ENCODE data around the gene SGSM1. TPM values are rescaled to one million over a fixed set of nuclear protein-coding genes. Genes with fewer than 3 reads are reported as not detected.

Gene SGSM1
- total and polyA plus RNA-seq, 9 of the 15 experiments (the other 6 are each of a cell fraction or from before 2014, with no cell fraction given): not detected

DNA sequence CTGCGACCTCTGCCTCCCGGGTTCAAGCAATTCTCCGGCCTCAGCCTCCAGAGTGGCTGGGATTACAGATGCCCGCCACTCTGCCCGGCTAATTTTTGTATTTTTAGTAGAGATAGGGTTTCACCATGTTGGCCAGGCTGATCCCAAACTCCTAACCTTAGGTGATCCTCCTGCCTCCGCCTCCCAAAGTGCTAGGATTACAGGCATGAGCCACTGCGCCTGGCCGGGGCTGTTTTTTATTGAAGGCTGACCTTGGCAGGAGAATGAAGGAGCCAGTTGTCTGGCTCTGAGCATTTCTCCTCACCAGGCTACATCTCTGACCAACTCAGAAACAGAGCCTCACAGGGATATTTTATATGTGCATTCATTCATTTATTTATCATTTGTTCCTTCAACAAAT is 148.8 kb downstream of the SGSM1 start (continued):
- TF ChIP-seq, protein P1, sequence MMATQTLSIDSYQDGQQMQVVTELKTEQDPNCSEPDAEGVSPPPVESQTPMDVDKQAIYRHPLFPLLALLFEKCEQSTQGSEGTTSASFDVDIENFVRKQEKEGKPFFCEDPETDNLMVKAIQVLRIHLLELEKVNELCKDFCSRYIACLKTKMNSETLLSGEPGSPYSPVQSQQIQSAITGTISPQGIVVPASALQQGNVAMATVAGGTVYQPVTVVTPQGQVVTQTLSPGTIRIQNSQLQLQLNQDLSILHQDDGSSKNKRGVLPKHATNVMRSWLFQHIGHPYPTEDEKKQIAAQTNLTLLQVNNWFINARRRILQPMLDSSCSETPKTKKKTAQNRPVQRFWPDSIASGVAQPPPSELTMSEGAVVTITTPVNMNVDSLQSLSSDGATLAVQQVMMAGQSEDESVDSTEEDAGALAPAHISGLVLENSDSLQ (IDR thresholded peaks at IDR 0.05): no peak
- TF ChIP-seq, protein P2, sequence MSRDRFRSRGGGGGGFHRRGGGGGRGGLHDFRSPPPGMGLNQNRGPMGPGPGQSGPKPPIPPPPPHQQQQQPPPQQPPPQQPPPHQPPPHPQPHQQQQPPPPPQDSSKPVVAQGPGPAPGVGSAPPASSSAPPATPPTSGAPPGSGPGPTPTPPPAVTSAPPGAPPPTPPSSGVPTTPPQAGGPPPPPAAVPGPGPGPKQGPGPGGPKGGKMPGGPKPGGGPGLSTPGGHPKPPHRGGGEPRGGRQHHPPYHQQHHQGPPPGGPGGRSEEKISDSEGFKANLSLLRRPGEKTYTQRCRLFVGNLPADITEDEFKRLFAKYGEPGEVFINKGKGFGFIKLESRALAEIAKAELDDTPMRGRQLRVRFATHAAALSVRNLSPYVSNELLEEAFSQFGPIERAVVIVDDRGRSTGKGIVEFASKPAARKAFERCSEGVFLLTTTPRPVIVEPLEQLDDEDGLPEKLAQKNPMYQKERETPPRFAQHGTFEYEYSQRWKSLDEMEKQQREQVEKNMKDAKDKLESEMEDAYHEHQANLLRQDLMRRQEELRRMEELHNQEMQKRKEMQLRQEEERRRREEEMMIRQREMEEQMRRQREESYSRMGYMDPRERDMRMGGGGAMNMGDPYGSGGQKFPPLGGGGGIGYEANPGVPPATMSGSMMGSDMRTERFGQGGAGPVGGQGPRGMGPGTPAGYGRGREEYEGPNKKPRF (IDR thresholded peaks at IDR 0.05; ENCODE audit: low read depth, low read length): no peak
- no peak for TF ChIP-seq TAF7 (tag; IDR thresholded peaks at IDR 0.05)
- TF ChIP-seq NCOA6 (IDR thresholded peaks at IDR 0.05): no peak
- TF ChIP-seq RBM14 (IDR thresholded peaks at IDR 0.05; ENCODE audit: borderline replicate concordance, insufficient read depth, low read depth, low read length): no peak

DNA sequence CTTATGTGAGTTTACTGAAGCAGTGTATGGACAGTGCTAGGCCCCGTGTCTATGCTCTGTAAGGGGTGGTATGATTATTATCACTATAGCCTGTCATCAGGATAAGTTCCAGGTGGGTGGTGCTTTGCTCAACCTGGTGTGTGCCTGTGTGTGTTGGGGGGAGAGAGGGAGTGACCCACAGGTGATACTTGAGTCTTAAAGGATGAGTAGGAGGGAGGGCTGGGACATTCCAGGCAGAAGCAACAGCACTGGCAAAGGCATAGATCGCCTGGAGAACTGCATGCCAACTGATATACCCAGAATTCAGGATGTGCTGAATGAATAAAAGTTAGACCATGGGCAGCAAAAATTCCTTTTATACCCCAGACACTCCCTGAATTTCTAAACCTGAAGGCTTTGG is 151.0 kb downstream of the SGSM1 start:
- WGBS (ENCODE audit: insufficient coverage, low coverage, missing lambda C conversion rate): 0% methylated on average over 2 of the region's 2 CpGs
- no peaks in the 10 kb centered on the region for H3K36me3 ChIP-seq (ENCODE audit: control insufficient read depth, insufficient read depth, low read length)
- no peaks in the 10 kb centered on the region for H3K79me2 ChIP-seq (ENCODE audit: control insufficient read depth, insufficient read depth, low read length)
- H2AFZ ChIP-seq (ENCODE audit: low read depth, low read length): no peak overlapping the region
- no peak overlapping the region for H3K4me2 ChIP-seq (ENCODE audit: insufficient read depth, low read length)
- H3K9me3 ChIP-seq (replicated peaks; ENCODE audit: control insufficient read depth, insufficient read depth, low read depth, low read length): no peaks in the 10 kb centered on the region
- in situ Hi-C loops (cut with MboI) (no loop called here), intact Hi-C loops (cut with micrococcal nuclease) (no loop called here)
- no peak overlapping the region for H3K4me3 ChIP-seq
- H3K27me3 ChIP-seq (ENCODE audit: control insufficient read depth in 2 of 2, insufficient read depth in 2 of 2, low read length in 2 of 2): peaks cover 0 to 29% of the 10 kb centered on the region in 2 experiments; a peak in 2 of 5 replicates
- ChIA-PET CTCF (ENCODE audit: low intra/inter-chr PET ratio) (no interaction called here), POLR2A (no interaction called here)
- H3K4me1 ChIP-seq (replicated peaks in 1 of 2; ENCODE audit: control insufficient read depth in 2 of 2, insufficient read depth in 2 of 2, low read length in 2 of 2): peaks cover 0 to 16% of the 10 kb centered on the region in 2 experiments; a peak in 2 of 5 replicates
- no peak for FAIRE-seq
- no peak overlapping the region for H3K27ac ChIP-seq (ENCODE audit: extremely low read depth, low read depth, low read length)
- no peaks in the 10 kb centered on the region for H4K20me1 ChIP-seq (replicated peaks; ENCODE audit: control insufficient read depth, insufficient read depth, low read length)
- DNase-seq (ENCODE audit: extremely low read depth in 1 of 4, low spot score in 3 of 4): no peak
- no peak overlapping the region for H3K9ac ChIP-seq (ENCODE audit: insufficient read depth in 1 of 2, low read depth in 2 of 2, low read length in 2 of 2)
- TF ChIP-seq, protein P3, sequence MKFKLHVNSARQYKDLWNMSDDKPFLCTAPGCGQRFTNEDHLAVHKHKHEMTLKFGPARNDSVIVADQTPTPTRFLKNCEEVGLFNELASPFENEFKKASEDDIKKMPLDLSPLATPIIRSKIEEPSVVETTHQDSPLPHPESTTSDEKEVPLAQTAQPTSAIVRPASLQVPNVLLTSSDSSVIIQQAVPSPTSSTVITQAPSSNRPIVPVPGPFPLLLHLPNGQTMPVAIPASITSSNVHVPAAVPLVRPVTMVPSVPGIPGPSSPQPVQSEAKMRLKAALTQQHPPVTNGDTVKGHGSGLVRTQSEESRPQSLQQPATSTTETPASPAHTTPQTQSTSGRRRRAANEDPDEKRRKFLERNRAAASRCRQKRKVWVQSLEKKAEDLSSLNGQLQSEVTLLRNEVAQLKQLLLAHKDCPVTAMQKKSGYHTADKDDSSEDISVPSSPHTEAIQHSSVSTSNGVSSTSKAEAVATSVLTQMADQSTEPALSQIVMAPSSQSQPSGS (CRISPR knock-in tag; IDR thresholded peaks at IDR 0.05): no peak
- TF ChIP-seq CEBPG (CRISPR knock-in tag; IDR thresholded peaks at IDR 0.05) (no peak), CEBPG (tag; conservative IDR thresholded peaks at IDR 0.05 in 1 of 2, IDR thresholded peaks at IDR 0.05 in 1 of 2) (no peak)
- no TSS peak for BruUV-seq (replicated peaks)
- H3K9me1 ChIP-seq (ENCODE audit: control insufficient read depth, insufficient read depth, low read length): no peaks in the 10 kb centered on the region
- ATAC-seq: no peak
